Measurements from ENCODE around the gene COL4A6. TPM values are rescaled to one million over a fixed set of nuclear protein-coding genes. Genes with fewer than 3 reads are reported as not detected.

Gene COL4A6
- polyA plus RNA-seq, 3 donors from 2014 or later, result not detected

DNA sequence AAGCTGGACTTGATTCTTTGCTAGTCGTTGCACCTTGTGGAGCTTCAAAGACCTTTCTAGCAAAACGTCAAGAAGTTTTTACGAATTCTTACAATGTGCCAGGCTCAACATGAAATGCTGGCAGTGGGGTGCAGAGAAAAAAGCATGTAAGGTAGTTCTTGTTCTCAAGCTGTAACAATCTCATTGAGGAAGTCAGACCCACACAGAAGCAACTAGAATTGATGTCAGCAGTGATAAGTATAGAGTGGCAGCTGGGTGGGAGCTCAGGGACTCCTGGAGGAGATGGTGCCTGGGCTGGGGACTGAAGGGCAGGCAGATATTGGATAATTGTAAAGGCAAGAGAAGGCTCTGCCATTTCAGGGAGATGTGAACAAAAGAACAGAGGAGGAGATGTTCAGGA is 264.3 kb downstream of the COL4A6 start:
- Mint-ChIP-seq H3K27me3 (ENCODE audit: low read depth in 3 of 3) (peaks cover 2 to 8% (median 5%) of the 10 kb centered on the region in 3 donors), H3K4me3 (no peak overlapping the region), H3K36me3 (no peaks in the 10 kb centered on the region), H3K27ac (no peak overlapping the region), H3K4me1 (no peaks in the 10 kb centered on the region), H3K9me3 (no peaks in the 10 kb centered on the region)
- no peak for DNase-seq

- Mint-ChIP-seq H3K9me3 (no peaks in the 10 kb centered on the region), H3K4me3 (no peak overlapping the region), H3K4me1 (no peaks in the 10 kb centered on the region), H3K27ac (no peak overlapping the region), H3K27me3 (ENCODE audit: low read depth in 3 of 3) (peaks cover 2 to 5% (median 2%) of the 10 kb centered on the region in 3 donors), H3K36me3 (no peaks in the 10 kb centered on the region)
- no peak for DNase-seq
Observed at GRCh38 chrX:108171671-108172070, 266.6 kb downstream of the COL4A6 start.

- H3K36me3 Mint-ChIP-seq, result no peaks in the 10 kb centered on the region
Observed at GRCh38 chrX:108169768-108170167, 268.5 kb downstream of the COL4A6 start.

GRCh38 chrX:108168961-108169740 is 269.1 kb downstream of the COL4A6 start:
- DNase-seq, result no peak
- Mint-ChIP-seq H3K36me3 (no peaks in the 10 kb centered on the region), H3K27ac (no peak overlapping the region), H3K4me1 (no peaks in the 10 kb centered on the region), H3K9me3 (no peaks in the 10 kb centered on the region), H3K4me3 (no peak overlapping the region), H3K27me3 (ENCODE audit: low read depth in 3 of 3) (peaks cover 2 to 5% (median 2%) of the 10 kb centered on the region in 3 donors)

More at GRCh38 chrX:108169768-108170167, 268.5 kb downstream of the COL4A6 start:
- Mint-ChIP-seq H3K27ac (no peak overlapping the region), H3K4me1 (no peaks in the 10 kb centered on the region), H3K27me3 (ENCODE audit: low read depth in 3 of 3) (peaks cover 2 to 5% (median 2%) of the 10 kb centered on the region in 3 donors), H3K9me3 (no peaks in the 10 kb centered on the region), H3K4me3 (no peak overlapping the region)
- DNase-seq, result no peak

DNA sequence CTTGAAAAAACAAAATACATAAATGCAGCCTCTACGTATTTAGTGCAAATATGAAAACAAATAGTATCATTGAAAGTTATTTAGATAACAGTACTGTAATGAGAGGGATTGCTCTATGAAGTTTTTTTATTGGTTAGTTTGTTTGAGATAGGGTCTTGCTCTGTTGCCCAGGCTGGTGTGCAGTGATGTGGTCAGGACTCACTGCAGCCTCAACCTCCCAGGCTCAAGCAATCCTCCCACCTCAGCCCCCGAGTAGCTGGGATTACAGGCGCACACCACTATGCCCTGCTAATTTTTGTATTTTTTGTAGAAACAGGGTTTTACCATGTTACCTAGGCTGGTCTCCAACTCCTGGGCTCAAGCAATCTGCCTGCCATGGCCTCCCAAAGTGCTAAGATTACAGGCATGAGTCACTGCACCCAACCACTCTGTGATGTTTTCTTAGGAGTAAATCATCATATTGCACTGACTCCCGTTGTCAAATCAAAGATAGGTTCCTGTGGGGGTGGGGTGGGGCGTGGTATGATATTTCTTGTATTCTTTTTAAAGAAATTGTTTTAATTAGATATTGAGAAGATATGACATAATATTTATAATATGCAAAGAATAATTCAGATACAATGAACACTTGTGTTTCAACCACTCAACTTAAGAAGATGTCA is 270.9 kb downstream of the COL4A6 start:
- Mint-ChIP-seq H3K4me1 (no peaks in the 10 kb centered on the region), H3K9me3 (no peaks in the 10 kb centered on the region), H3K36me3 (no peaks in the 10 kb centered on the region), H3K27me3 (ENCODE audit: low read depth in 3 of 3) (peaks cover 0 to 7% (median 6%) of the 10 kb centered on the region in 3 donors), H3K27ac (no peak overlapping the region), H3K4me3 (no peak overlapping the region)
- DNase-seq, result no peak

DNA sequence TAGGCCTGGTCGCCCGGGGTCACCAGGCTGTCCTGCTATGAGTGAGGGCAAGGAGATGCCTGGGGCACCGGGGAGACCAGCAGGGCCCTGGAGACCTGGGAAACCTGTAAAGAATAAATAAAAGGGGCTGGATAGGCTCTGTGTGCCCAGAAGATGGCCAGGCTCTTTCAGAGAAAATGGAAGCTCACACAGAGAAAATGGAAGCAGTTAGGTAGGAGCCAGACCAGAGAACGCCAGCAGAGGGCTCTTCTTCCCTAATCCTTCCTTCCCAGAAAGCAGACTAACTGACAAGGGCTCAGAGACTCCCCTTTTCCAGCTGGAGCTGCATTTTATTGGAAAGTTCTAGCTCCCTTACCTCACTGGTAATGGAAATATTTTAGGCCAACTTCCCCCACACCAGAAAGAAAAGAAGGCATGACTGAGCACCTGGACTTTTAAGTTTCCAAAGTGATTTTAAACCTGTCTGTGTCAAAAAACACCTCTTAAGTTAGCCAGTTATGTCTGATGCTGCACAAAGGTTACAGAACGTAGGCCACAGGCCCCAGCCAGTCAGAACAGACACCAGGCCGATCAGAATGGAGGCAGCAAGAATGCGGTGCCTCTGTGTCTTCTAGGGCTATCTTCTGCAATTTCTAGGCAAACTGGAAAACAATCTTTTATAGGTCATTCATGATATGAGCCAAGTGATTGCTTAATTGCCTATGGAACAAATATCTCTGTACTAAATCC is 272.7 kb downstream of the COL4A6 start:
- peaks cover 0 to 7% (median 5%) of the 10 kb centered on the region in 3 donors for H3K27me3 Mint-ChIP-seq (ENCODE audit: low read depth in 3 of 3)
- H3K9me3 Mint-ChIP-seq, result no peaks in the 10 kb centered on the region
- no peak overlapping the region for H3K27ac Mint-ChIP-seq
- no peaks in the 10 kb centered on the region for H3K36me3 Mint-ChIP-seq
- H3K4me1 Mint-ChIP-seq, result no peaks in the 10 kb centered on the region
- no peak overlapping the region for H3K4me3 Mint-ChIP-seq
- no peak for DNase-seq

GRCh38 chrX:108163333-108164082 is 274.7 kb downstream of the COL4A6 start:
- peaks cover 0 to 7% (median 2%) of the 10 kb centered on the region in 3 donors for H3K27me3 Mint-ChIP-seq (ENCODE audit: low read depth in 3 of 3)
- no peaks in the 10 kb centered on the region for H3K4me1 Mint-ChIP-seq
- H3K27ac Mint-ChIP-seq, result no peak overlapping the region
- H3K9me3 Mint-ChIP-seq, result no peaks in the 10 kb centered on the region
- H3K4me3 Mint-ChIP-seq, result no peak overlapping the region
- H3K36me3 Mint-ChIP-seq, result no peaks in the 10 kb centered on the region
- no peak for DNase-seq

GRCh38 chrX:108162265-108162664 is 276.0 kb downstream of the COL4A6 start:
- H3K27me3 Mint-ChIP-seq (ENCODE audit: low read depth in 3 of 3), result peaks cover 0 to 5% (median 2%) of the 10 kb centered on the region in 3 donors
- H3K36me3 Mint-ChIP-seq, result no peaks in the 10 kb centered on the region
- no peaks in the 10 kb centered on the region for H3K9me3 Mint-ChIP-seq
- DNase-seq, result no peak
- no peak overlapping the region for H3K27ac Mint-ChIP-seq
- H3K4me1 Mint-ChIP-seq, result no peaks in the 10 kb centered on the region
- H3K4me3 Mint-ChIP-seq, result no peak overlapping the region

- H3K27ac Mint-ChIP-seq, result no peak overlapping the region
- no peak overlapping the region for H3K4me3 Mint-ChIP-seq
- peaks cover 0 to 5% (median 2%) of the 10 kb centered on the region in 3 donors for H3K27me3 Mint-ChIP-seq (ENCODE audit: low read depth in 3 of 3)
- DNase-seq, result no peak
- H3K9me3 Mint-ChIP-seq, result no peaks in the 10 kb centered on the region
- H3K36me3 Mint-ChIP-seq, result peaks cover 0 to 5% (median 0%) of the 10 kb centered on the region in 3 donors
- no peaks in the 10 kb centered on the region for H3K4me1 Mint-ChIP-seq
Observed at GRCh38 chrX:108160309-108160708, 277.9 kb downstream of the COL4A6 start.

DNA sequence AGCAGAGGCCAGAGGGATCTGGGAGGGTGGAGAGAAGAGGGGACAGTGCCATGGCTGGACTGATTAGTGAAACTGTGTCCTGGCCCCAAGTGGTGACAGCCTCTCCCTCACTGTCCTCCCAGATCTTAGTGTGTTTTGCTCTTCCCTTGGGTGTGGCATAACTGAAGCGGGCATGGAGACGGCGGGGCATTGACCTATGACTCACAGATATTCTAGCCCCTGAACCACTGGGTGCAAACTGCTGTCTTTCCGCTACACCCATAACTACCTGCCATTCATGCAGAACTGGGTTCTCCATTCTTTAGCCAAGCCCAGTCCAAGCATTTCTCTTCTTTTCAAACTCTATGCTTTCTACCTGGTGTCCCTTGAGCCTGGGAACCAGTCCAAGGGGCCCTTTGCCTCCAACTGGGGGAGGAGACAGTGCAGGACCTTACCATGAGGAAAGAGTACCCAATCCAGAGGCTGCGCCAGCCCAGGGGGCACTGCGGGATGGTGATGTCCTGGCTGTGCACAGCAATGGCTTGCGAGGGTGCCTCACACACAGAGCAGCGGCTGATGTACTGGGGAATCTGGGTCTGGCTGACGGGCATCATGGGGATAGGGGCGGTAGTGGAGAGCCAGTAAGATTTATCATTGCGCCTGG is 279.1 kb downstream of the COL4A6 start:
- no peaks in the 10 kb centered on the region for H3K9me3 Mint-ChIP-seq
- no peak overlapping the region for H3K27ac Mint-ChIP-seq
- no peak for DNase-seq
- no peaks in the 10 kb centered on the region for H3K4me1 Mint-ChIP-seq
- peaks cover 0 to 14% (median 6%) of the 10 kb centered on the region in 3 donors for H3K36me3 Mint-ChIP-seq
- H3K4me3 Mint-ChIP-seq, result no peak overlapping the region
- H3K27me3 Mint-ChIP-seq (ENCODE audit: low read depth in 3 of 3), result peaks cover 0 to 5% (median 2%) of the 10 kb centered on the region in 3 donors

GRCh38 chrX:108157628-108158027 is 280.6 kb downstream of the COL4A6 start:
- DNase-seq, result no peak
- no peak overlapping the region for H3K4me3 Mint-ChIP-seq
- no peak overlapping the region for H3K27ac Mint-ChIP-seq
- H3K27me3 Mint-ChIP-seq (ENCODE audit: low read depth in 3 of 3), result no peaks in the 10 kb centered on the region
- peaks cover 0 to 21% (median 6%) of the 10 kb centered on the region in 3 donors for H3K36me3 Mint-ChIP-seq
- H3K4me1 Mint-ChIP-seq, result no peaks in the 10 kb centered on the region
- no peaks in the 10 kb centered on the region for H3K9me3 Mint-ChIP-seq

DNA sequence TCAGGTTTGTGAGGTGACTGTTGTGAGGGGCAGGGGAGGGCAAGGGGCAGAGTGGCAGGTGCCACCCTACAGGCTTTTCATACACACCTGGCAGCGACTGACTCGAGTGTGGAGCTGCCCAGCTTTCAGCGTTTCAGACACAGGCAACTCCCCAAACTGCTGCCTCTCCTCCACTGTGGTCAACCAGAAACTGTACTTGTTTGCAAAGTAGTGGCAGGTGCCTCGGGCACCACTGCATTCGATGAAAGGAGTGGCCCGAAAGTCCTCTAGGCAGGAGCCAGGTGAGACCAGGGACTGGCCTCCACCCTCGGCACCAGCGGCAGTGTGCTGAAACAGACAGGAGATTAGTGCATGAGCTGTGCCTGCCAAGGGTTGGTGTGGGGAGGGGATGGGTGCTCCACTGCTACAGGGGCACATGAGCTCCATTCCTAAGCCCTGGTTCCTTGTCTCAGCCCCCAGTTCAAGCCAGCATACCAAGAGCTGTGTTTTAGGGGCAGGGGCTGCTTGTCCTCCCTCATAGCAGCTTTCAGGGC is 281.2 kb downstream of the COL4A6 start:
- no peaks in the 10 kb centered on the region for H3K27me3 Mint-ChIP-seq (ENCODE audit: low read depth in 3 of 3)
- no peak overlapping the region for H3K27ac Mint-ChIP-seq
- H3K36me3 Mint-ChIP-seq, result peaks cover 0 to 21% (median 6%) of the 10 kb centered on the region in 3 donors
- no peak overlapping the region for H3K4me3 Mint-ChIP-seq
- no peaks in the 10 kb centered on the region for H3K9me3 Mint-ChIP-seq
- H3K4me1 Mint-ChIP-seq, result no peaks in the 10 kb centered on the region
- no peak for DNase-seq

- H3K27ac Mint-ChIP-seq, result no peak overlapping the region
- DNase-seq, result no peak
- no peak overlapping the region for H3K4me3 Mint-ChIP-seq
- peaks cover 0 to 21% (median 10%) of the 10 kb centered on the region in 3 donors for H3K36me3 Mint-ChIP-seq
- no peaks in the 10 kb centered on the region for H3K4me1 Mint-ChIP-seq
- H3K9me3 Mint-ChIP-seq, result no peaks in the 10 kb centered on the region
- H3K27me3 Mint-ChIP-seq (ENCODE audit: low read depth in 3 of 3), result peaks cover 0 to 5% (median 0%) of the 10 kb centered on the region in 3 donors
Observed at GRCh38 chrX:108156082-108156481, 282.1 kb downstream of the COL4A6 start.

Data from immature natural killer cell (primary cell).